Measurements from ENCODE around the gene ERVV-1.

GRCh38 chr19:53002479-53002878, 11.2 kb upstream of the ERVV-1 start:
- TF ChIP-seq CTCF (IDR thresholded peaks at IDR 0.05 in 8 of 11, conservative IDR thresholded peaks at IDR 0.05 in 3 of 11) (no peak), POLR2A (IDR thresholded peaks at IDR 0.05) (no peak)
